GM19455 (cell line): ENCODE results near the gene GNG5.
"Not testable (repeated sequence)": the region's sequence is repeated elsewhere in the genome, so short reads cannot be mapped to it uniquely, and the experiment has no call there.

ENCODE experiments used
- ATAC-seq: cut with Tn5 transposase; IDR thresholded peaks from one replicate; pipeline ENCODE4 v1.9.1; 2021; ENCODE audit not compliant: unreplicated experiment

GNG5 gene

DNA sequence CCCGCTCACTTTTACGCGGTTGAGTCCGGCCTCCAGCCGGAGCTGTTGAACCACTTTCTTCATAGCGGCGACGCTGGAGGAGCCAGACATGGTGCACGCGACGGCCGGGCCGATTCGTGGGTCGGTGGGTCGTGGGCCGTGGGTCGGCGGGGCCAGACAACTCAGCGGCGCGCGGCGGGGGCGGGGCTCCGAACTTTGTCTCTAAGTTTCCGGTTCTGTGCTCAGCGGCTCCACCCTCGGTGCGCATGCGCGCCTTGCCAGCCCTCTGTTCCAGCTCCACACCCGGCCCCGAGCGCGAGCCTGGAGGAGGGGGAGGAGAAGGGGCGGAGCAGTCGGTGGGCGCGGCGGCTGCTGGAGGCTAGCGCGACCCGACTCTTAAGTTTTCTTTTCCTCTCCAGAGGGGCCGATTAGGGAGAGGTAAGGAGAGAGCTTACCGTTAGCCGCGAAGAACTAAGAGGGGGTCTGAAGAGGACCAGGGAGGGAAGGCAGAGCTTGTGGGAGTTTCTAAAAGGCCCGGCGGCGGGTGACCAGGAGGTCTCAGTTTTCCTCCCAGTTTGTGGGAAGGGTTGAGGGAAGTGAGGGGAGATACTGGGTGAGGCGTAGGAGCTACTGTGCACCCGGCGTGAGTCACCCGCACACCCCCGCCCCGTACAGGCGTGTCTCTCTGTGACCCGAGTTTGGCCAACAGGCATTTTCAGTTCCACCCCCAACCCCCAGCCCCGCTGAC is at the start of gene GNG5, which contains the start of gene SPATA1:
GNG5 (minus strand) TSS at position 580 of the 727 bp plus-strand sequence; CDS start at position 90, 490 bp downstream.
SPATA1 (plus strand) TSS at position 385 of the 727 bp plus-strand sequence. CDS start 9,974 bp downstream, outside the sequence.
- peak; percentile 83 for ATAC-seq

DNA sequence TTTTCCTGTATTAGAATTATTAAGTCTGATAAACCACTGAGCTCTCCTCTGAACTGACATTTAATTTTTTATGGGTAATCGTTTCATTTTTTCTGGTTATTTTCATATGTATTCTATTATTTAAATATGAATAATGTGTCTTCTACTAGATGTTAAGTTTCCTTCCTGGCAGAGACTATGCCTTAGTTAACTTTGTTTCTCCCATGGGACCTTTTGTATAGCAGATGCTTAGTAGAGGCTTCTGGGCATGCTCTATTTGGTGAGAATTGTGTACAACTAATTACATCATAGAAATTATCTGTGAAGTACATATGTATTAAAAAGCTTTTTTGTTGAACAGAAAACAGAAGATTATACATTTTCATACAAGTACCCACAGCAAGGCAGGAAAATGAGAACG is 44.4 kb upstream of the GNG5 start:
- no peak for ATAC-seq

DNA sequence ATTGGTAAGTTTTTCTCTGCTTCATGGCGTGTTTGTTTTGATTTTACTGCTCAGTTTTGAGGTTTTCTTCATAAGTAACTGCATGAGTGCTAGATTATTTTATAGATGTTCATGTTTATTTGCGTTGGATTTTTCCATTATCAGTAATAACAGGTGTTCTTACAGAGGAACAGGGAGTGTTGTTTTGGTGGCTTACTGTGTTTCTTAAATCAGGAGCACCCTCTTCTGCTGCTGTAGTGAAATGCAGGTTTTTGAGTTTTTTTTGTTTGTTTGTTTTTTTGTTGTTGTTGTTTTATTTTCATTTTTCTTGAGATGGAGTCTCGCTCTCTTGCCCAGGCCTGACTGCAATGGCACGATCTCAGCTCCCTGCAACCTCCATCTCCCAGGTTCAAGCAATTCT is 35.3 kb upstream of the GNG5 start:
- no peak for ATAC-seq

GRCh38 chr1:84540759-84541158 is 34.4 kb upstream of the GNG5 start:
- no peak for ATAC-seq

- ATAC-seq = no peak
These were observed 33.6 kb upstream of the GNG5 start for GRCh38 chr1:84539972-84540371.

- ATAC-seq = no peak
These were observed 32.2 kb upstream of the GNG5 start for GRCh38 chr1:84538599-84538998.

GRCh38 chr1:84525779-84526178 is 19.4 kb upstream of the GNG5 start:
- ATAC-seq = no peak

- ATAC-seq = no peak
These were observed 18.2 kb upstream of the GNG5 start for GRCh38 chr1:84524590-84524989.

- ATAC-seq = no peak
These were observed 4.3 kb upstream of the GNG5 start for GRCh38 chr1:84510668-84511067.

DNA sequence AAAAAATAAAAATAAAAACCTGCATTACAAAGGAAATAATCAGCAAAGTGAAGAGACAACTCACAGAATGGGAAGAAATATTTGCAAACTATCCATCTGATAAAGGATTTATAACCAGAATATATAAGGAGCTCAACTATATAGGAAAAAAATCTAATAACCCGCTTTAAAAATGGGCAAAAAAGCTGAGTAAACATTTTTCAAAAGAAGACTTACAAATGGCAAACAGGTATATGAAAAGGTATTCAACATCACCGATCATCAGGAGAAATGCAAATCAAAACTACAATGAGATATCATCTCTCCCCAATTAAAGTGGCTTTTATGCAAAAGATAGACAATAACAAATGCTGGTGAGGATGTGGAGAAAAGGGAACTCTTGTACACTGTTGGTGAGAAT is 3.8 kb upstream of the GNG5 start:
- ATAC-seq = no peak

DNA sequence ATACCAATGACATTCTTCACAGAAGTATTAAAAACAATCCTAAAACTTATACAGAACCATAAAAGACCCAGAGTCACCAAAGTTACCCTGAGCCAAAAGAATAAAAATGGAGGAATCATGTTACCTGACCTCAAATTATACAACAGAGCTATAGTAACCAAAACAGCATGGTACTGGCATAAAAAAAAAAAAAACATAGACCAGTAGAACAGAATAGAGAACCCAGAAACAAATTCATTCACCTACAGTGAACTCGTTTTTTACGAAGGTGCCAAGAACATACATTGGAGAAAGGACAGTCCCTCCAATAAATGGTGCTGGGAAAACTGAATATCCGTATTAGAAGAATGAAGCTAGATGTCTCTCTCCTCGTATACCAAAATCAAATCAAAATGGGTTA is 2.6 kb upstream of the GNG5 start:
- no peak for ATAC-seq

- ATAC-seq = no peak
These were observed 2.1 kb upstream of the GNG5 start for GRCh38 chr1:84508510-84508909.

GRCh38 chr1:84507887-84508286 is 1.5 kb upstream of the GNG5 start:
- ATAC-seq = not testable (repeated sequence)

- no peak for ATAC-seq
These were observed 510 bp upstream of the GNG5 start for GRCh38 chr1:84506729-84507453.

GRCh38 chr1:84505493-84506001 is 834 bp downstream of the GNG5 start:
- peak; percentile 46 for ATAC-seq

- ATAC-seq = no peak
These were observed 1.5 kb downstream of the GNG5 start for GRCh38 chr1:84504580-84505492.

GRCh38 chr1:84502927-84503326 is 3.5 kb downstream of the GNG5 start:
- no peak for ATAC-seq

GRCh38 chr1:84497631-84498275 is 8.6 kb downstream of the GNG5 start:
- no peak for ATAC-seq

- no peak for ATAC-seq
These were observed 9.9 kb downstream of the GNG5 start for GRCh38 chr1:84496498-84496897.

- no peak for ATAC-seq
These were observed 12.6 kb downstream of the GNG5 start for GRCh38 chr1:84493747-84494146.

- ATAC-seq = no peak
These were observed 13.7 kb downstream of the GNG5 start for GRCh38 chr1:84492726-84493125.
